ENCODE data around the gene GIPC2. TPM values are rescaled to one million over a fixed set of nuclear protein-coding genes. Genes with fewer than 3 reads are reported as not detected.
A peak's percentile ranks its signal among the peaks of the same experiment; 100 is the strongest.

GIPC2 gene
- total and polyA plus RNA-seq, 2 of the 4 experiments (the other 2 are of a cell fraction): 0.07 to 0.18 TPM

GRCh38 chr1:78070758-78071157, 25.0 kb downstream of the GIPC2 start:
- Histone ChIP-seq H3K56ac (ENCODE audit: extremely low read depth, insufficient read depth, low read length) (no peak overlapping the region), H4K91ac (ENCODE audit: insufficient read depth, low read depth, low read length) (no peak overlapping the region), H3K4me2 (ENCODE audit: low read depth, low read length) (no peak overlapping the region), H3K9me1 (ENCODE audit: insufficient read depth, low read length) (peaks cover 5% of the 10 kb centered on the region; the same call in 1 of the 2 replicates), H3K4me3 (ENCODE audit: insufficient read depth, low read depth, low read length) (no peak overlapping the region), H2BK120ac (ENCODE audit: low read depth, low read length) (no peak overlapping the region), H2AK5ac (ENCODE audit: low read depth, low read length) (no peak overlapping the region), H2BK15ac (ENCODE audit: low read depth, low read length) (no peak overlapping the region), H3K27me3 (ENCODE audit: control insufficient read depth, insufficient read depth, low read length) (no peaks in the 10 kb centered on the region), H2BK5ac (ENCODE audit: low read depth, low read length, poor library complexity, severe bottlenecking) (no peak overlapping the region), H4K5ac (ENCODE audit: low read depth, low read length) (no peak overlapping the region), H3K4ac (ENCODE audit: low read depth, low read length) (no peak overlapping the region), H4K20me1 (ENCODE audit: insufficient read depth, low read length) (no peaks in the 10 kb centered on the region), H4K8ac (ENCODE audit: low read depth in 2 of 2, low read length in 2 of 2) (no peak overlapping the region), H2BK20ac (ENCODE audit: low read depth, low read length) (no peak overlapping the region), H3K18ac (ENCODE audit: low read depth, low read length) (no peak overlapping the region), H3K79me1 (ENCODE audit: low read depth in 1 of 2, low read length in 2 of 2) (no peaks in the 10 kb centered on the region), H3K27ac (ENCODE audit: insufficient read depth, low read length) (no peak overlapping the region), H3K23ac (ENCODE audit: low read depth, low read length) (no peak overlapping the region), H3K14ac (replicated peaks; ENCODE audit: low read depth, low read length) (no peak overlapping the region), H3K36me3 (ENCODE audit: control insufficient read depth, insufficient read depth, low read length) (no peaks in the 10 kb centered on the region), H3K4me1 (ENCODE audit: control insufficient read depth, insufficient read depth, low read length) (peaks cover 1% of the 10 kb centered on the region; the same call in 1 of the 2 replicates), H3K9me3 (ENCODE audit: control insufficient read depth, insufficient read depth, low read length) (no peaks in the 10 kb centered on the region), H3K9ac (ENCODE audit: low read depth, low read length) (no peak overlapping the region), H2AFZ (replicated peaks; ENCODE audit: low read length, poor library complexity) (no peak overlapping the region), H2AK9ac (replicated peaks; ENCODE audit: low read depth, low read length, poor library complexity) (no peak overlapping the region)
- peak; percentile 98 for ATAC-seq (ENCODE audit: low read depth)
- dilution Hi-C loops (cut with HindIII; ENCODE audit: low sequenced_read_pairs, unreplicated experiment) (no loop called here), intact Hi-C loops (cut with micrococcal nuclease) (no loop called here), in situ Hi-C loops (cut with MboI; ENCODE audit: low sequenced_read_pairs) (no loop called here)
- ChIA-PET CTCF (interaction anchor here (1.4 kb wide), 1 partner anchor 43 kb away, joined by 4 read pairs; no protein-coding TSS in a partner anchor), POLR2A (ENCODE audit: unreplicated experiment) (no interaction called here)
- peak; percentile 94 for DNase-seq
- BruUV-seq (replicated peaks): no TSS peak
- no CpG with 5 or more reads among the region's 2 CpGs for WGBS, 2 experiments (ENCODE audit: extremely low coverage in 2 of 2, insufficient read length in 1 of 2)
- TF ChIP-seq BHLHE40 (IDR thresholded peaks at IDR 0.05; ENCODE audit: low read depth, low read length): no peak
- TF ChIP-seq RFX5 (IDR thresholded peaks at IDR 0.05; ENCODE audit: low read depth, low read length): no peak
- TF ChIP-seq MAZ (IDR thresholded peaks at IDR 0.05; ENCODE audit: borderline replicate concordance, low read depth, low read length): no peak
- no peak for TF ChIP-seq ELK1 (IDR thresholded peaks at IDR 0.05; ENCODE audit: borderline replicate concordance, low read depth, low read length)
- peak; percentile 72 for TF ChIP-seq FOS (IDR thresholded peaks at IDR 0.05; ENCODE audit: low read depth, low read length)
- TF ChIP-seq MAFK (IDR thresholded peaks at IDR 0.05; ENCODE audit: low read depth, low read length): peak; percentile 53; the same call in 1 of the 2 replicates

Data from IMR-90 (cell line).